Measurements from ENCODE around the gene CRIP1.

Gene CRIP1

DNA sequence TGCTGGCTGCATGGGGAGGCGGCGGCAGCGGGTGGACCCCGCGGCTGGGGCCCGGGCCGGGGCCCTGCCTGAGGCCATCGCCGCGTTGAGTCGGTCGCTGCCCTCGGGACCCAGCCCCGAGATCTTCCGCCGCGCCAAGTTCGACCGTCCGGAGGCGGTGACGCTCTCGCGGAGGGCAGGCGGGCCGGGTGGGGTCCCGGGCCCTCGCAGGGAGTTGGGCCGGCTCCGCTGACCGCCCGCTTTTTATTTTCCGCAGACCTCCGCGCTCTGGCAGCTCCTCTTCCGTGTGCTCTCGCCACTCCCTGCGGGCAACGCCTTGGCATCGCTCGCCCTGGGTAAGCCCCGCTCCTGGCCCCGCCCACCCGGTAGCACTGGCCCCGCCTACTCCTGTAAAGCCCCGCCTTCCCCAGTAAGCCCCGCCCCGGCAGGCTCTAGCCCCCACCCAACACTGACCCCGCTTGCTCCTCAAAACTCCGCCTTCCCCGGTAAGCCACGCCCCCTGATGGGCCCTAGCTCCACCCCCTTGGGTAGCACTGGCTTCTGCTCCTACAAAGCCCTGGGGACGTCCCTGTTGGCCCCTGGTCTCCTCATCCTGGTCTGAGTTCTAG, 4.8 kb downstream of the CRIP1 start:
- Histone ChIP-seq H3K27me3 (replicated peaks; ENCODE audit: control insufficient read depth, insufficient read depth, low read length) (no peaks in the 10 kb centered on the region), H3K36me3 (ENCODE audit: control insufficient read depth, insufficient read depth, low read length) (peaks cover 8% of the 10 kb centered on the region), H3K4me3 (replicated peaks; ENCODE audit: low read depth, low read length) (peak overlapping the region; percentile 79)
- peak; percentile 87 for DNase-seq (ENCODE audit: extremely low read depth, insufficient read length)
- TF ChIP-seq, protein P1, sequence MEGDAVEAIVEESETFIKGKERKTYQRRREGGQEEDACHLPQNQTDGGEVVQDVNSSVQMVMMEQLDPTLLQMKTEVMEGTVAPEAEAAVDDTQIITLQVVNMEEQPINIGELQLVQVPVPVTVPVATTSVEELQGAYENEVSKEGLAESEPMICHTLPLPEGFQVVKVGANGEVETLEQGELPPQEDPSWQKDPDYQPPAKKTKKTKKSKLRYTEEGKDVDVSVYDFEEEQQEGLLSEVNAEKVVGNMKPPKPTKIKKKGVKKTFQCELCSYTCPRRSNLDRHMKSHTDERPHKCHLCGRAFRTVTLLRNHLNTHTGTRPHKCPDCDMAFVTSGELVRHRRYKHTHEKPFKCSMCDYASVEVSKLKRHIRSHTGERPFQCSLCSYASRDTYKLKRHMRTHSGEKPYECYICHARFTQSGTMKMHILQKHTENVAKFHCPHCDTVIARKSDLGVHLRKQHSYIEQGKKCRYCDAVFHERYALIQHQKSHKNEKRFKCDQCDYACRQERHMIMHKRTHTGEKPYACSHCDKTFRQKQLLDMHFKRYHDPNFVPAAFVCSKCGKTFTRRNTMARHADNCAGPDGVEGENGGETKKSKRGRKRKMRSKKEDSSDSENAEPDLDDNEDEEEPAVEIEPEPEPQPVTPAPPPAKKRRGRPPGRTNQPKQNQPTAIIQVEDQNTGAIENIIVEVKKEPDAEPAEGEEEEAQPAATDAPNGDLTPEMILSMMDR (IDR thresholded peaks at IDR 0.05; ENCODE audit: insufficient read depth, low read length, poor library complexity, severe bottlenecking) = no peak

DNA sequence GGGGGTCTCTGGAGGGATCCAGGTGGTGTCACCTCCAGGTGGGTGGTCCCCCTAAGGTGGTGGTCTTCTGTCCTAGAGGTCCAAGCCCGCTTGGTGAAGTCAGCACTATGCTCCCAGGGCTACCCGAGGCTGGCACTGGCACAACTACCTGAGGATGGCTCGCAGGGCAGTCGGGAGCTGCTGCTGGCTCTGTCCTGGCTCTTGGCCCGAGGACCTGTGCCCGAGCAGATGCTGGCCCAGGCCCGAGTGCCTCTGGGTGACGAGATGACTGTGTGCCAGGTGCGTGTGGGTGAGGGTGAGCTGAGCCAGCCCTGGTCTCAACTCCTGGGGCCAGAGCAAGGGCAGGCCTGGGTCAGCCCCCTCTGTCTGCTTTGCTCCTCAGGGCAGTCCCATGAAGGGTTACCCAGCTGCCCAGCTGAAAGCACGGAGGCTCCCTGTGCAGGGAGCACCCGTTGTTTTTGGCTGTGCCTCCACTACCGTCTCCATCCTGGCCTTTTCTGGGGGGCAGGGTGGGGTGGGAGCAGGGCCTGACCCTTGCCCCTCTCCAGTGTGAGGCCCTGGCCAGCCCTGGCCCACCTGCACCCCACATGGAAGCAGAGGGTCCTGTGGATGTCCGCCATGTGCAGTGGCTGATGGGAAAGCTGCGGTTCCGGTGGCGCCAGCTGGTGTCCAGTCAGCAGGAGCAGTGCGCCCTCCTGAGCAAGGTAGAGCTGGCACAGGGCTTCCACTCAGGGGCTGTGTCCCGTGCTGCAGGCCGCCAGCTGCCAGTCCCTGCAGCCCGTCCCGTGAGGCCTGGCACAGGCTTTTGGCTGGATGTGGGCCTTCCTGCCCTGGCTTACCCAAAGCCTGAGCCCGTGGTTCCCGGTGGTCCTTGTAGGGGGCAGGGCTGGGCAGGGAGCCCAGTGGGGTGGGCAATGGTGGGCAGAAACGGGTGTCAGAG, 5.6 kb downstream of the CRIP1 start:
- Histone ChIP-seq H3K27me3 (replicated peaks; ENCODE audit: control insufficient read depth, insufficient read depth, low read length) (no peaks in the 10 kb centered on the region), H3K36me3 (ENCODE audit: control insufficient read depth, insufficient read depth, low read length) (peaks cover 8% of the 10 kb centered on the region), H3K4me3 (replicated peaks; ENCODE audit: low read depth, low read length) (peak overlapping the region; percentile 79)
- TF ChIP-seq, protein P1 (IDR thresholded peaks at IDR 0.05; ENCODE audit: insufficient read depth, low read length, poor library complexity, severe bottlenecking) = no peak
- DNase-seq (ENCODE audit: extremely low read depth, insufficient read length) = peak; percentile 14

DNA sequence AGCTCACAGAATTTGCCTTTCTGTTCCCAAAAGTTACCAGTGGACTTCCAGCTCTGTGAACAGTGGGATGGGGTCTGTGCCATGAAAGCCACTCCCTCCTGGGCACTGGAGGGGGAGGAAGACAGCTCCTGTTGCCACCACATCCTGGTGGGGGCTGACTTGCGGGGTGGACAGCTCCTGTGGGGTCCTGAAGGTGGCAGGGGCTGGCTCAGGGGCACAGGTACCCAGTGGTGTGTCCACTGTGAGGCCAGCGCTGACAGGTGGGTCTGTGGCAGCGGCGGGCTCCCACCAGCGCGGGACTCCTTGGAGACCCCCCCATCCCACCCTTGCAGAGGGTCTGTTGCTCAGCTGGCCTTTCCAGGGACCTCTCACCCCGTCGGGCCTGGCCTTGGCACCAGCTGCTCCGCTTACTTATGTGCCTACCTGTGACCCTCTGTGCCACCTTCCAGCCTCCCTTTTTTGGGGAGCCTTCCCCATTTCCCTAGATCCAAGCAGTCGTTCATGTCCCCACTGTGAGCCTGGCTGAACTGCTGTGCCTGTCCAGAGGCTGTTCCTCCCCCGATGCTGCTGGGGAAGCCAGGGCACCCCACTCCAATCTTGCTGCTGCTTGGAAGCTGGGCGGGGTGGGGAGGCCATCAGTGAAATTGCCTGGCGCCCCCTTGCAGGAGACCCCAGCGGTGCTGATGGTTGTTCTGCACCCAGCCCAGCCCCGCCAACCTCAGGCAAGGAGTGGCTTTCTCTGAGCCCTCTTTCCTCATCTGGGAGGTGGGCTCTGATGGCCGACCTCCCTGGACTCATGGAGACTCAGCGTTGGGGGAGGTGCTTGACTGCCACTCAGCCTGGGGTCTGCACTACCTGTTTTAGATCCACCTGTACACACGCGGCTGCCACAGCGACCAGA, 6.5 kb downstream of the CRIP1 start:
- peaks cover 11% of the 10 kb centered on the region for H3K36me3 ChIP-seq (ENCODE audit: control insufficient read depth, insufficient read depth, low read length)
- TF ChIP-seq, protein P1 (IDR thresholded peaks at IDR 0.05; ENCODE audit: insufficient read depth, low read length, poor library complexity, severe bottlenecking) = no peak
- peak; percentile 12 for DNase-seq (ENCODE audit: extremely low read depth, insufficient read length)
- H3K4me3 ChIP-seq (replicated peaks; ENCODE audit: low read depth, low read length) = no peak overlapping the region
- no peaks in the 10 kb centered on the region for H3K27me3 ChIP-seq (replicated peaks; ENCODE audit: control insufficient read depth, insufficient read depth, low read length)

DNA sequence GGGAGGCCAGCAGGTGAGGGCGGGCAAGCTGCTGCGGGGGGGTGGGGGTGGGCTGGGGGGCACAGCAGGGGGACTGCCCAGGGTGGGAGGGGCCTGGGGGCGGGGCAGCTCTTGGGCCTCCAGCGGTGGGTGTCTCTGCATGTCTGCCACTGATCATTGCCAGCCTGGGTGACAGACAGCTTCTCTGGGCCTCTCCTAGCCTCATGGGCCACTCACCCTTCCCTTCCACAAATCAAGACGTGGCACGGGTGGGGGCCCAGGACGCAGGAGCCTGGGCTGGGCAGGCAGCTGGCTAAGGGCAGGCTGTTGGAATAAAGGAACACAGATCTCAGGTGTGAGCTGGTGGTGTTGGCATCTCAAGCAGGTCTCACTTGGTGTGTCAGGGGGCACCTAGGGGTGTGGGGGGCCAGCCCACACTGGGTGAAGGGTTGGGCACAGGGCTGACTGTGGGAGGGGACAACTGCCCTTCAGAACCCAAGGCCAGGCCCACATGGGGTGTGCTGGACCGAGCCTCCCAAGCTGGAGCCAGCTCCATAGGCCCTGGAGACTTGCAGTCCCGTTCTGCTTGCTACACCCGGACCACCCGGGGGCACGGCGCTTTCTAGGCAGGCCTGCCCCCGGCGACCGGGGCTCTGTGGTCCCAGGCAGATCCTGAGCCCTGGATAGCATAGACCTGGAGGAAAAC, 7.4 kb downstream of the CRIP1 start:
- no peak overlapping the region for H3K4me3 ChIP-seq (replicated peaks; ENCODE audit: low read depth, low read length)
- no peaks in the 10 kb centered on the region for H3K27me3 ChIP-seq (replicated peaks; ENCODE audit: control insufficient read depth, insufficient read depth, low read length)
- TF ChIP-seq, protein P1 (IDR thresholded peaks at IDR 0.05; ENCODE audit: insufficient read depth, low read length, poor library complexity, severe bottlenecking) = no peak
- DNase-seq (ENCODE audit: extremely low read depth, insufficient read length) = peak; percentile 5
- peaks cover 13% of the 10 kb centered on the region for H3K36me3 ChIP-seq (ENCODE audit: control insufficient read depth, insufficient read depth, low read length)

GRCh38 chr14:105494606-105494929, 7.9 kb downstream of the CRIP1 start:
- Histone ChIP-seq H3K36me3 (ENCODE audit: control insufficient read depth, insufficient read depth, low read length) (peaks cover 13% of the 10 kb centered on the region), H3K4me3 (replicated peaks; ENCODE audit: low read depth, low read length) (no peak overlapping the region), H3K27me3 (replicated peaks; ENCODE audit: control insufficient read depth, insufficient read depth, low read length) (no peaks in the 10 kb centered on the region)
- no peak for DNase-seq (ENCODE audit: extremely low read depth, insufficient read length)
- TF ChIP-seq, protein P1 (IDR thresholded peaks at IDR 0.05; ENCODE audit: insufficient read depth, low read length, poor library complexity, severe bottlenecking) = no peak
